Activated CD8-positive, alpha-beta memory T cell treated with anti-CD3 and anti-CD28 coated beads, Interleukin-2, amount 50 U/mL, for 4 hours (primary cell): ENCODE results near the gene REG1B.
"Not testable (repeated sequence)": the region's sequence is repeated elsewhere in the genome, so short reads cannot be mapped to it uniquely, and the experiment has no call there.

Source experiments
- DNase-seq: peaks from one replicate; pipeline ENCODE4 v3.0.0-alpha.2; 2020

The REG1B gene

DNA sequence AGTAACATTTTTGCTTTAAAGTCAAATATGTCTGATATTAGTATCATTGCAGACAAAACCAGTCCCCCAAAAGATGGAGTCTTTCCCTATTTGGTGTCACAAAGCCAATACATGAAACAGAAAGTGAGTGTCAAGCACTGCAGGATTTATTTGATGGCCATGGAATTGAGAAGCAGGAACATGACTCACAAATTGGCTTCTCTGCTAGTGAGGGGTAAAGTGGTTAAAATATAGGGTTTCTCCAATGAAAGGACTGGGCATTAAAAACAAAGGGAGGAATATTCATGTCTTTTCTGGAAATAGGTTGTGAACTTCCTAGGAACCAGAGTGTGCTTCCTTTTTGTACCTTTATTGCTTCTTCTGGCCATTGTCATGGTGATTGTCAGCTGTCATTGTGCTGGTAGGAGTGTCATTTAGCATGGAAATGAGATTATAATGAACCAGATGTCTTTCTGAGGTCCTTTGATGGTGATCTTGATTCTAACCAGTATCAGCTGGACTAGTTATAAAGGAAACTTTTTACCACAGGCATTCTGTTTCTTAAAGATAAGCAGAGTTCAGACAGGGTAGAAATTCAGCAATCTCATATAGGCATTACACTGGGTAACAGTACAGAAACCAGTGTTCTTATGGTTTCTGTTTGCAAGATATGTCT, 4.1 kb downstream of the REG1B start:
- no peak for DNase-seq

DNA sequence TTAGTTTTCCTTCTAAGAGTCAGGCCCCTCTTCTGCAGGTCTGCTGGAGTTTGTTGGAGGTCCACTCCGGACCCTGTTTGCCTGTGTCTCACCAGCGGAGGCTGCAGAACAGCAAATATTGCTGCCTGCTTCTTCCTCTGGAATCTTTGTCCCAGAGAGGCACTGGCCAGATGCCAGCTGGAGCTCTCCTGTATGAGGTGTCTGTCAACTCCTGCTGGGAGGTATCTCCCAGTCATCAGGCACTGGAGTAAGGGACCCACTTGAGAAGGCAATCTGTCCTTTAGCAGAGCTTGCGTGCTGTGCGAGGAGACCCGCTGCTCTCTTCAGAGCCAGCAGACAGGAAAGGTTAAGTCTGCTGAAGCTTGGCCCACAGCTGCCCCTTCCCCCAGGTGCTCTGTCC, 4.8 kb downstream of the REG1B start:
- DNase-seq = no peak

DNA sequence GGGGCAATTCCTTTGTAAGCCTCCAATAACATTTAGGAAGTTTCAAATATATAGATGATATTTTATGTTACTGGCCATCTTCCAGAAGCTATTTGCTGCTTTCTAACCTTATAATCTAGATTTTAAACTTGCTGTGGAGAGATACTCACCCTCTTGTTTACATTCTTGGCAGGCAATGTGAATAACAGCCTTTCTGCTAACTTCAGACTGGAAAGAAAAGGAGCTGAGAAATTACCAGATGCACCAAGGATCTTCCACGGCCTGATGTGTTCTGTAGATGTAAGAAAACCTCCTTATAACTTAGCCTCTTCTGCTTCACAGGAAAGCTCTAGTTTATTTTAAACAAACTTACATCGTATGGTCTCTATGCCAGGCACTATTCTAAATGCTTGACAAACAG, 16.7 kb downstream of the REG1B start:
- DNase-seq = no peak

- no peak for DNase-seq
Observed at GRCh38 chr2:79065201-79065600, 22.6 kb downstream of the REG1B start.

GRCh38 chr2:79054769-79055168, 33.0 kb downstream of the REG1B start:
- not testable (repeated sequence) for DNase-seq

DNA sequence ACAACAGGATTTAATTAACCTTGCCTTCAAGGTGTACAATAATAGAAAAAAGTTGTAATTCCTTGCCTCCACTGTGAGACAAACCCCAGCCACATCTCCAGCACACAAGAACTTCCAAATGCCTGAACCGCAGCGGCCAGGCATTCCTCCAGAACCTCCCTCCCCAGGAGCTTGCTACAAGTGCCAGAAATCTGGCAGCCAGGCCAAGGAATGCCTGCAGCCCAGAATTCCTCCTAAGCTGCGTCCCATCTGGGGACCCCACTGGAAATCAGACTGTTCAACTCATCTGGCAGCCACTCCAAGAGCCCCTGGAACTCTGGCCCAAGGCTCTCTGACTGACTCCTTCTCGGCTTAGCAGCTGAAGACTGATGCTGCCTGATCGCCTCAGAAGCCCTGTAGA, 34.3 kb downstream of the REG1B start:
- DNase-seq = not testable (repeated sequence)

DNA sequence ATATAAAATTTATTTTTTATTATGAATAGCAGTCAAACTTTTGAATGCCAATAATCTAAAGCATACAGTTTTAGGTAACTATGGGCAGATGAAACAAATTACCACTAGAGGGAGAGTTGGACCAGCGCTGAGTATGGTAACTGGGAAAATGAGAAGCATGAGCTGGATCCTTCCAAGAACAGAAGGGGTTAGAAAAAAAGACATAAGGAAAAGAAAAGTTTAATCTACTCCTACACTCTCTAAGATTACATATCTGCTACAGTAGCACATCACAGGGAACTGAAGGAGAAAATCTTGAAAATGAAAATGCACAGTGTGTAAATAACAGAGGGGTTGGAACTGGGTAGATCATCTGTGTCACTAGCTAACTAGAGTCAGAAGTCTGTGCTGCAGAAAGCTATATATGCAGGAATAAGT, 46.8 kb downstream of the REG1B start:
- no peak for DNase-seq

- no peak for DNase-seq
Observed at GRCh38 chr2:79039944-79040343, 47.8 kb downstream of the REG1B start.
